SJSA1 (cell line): ENCODE measurements around the gene TPD52L1. TPM values are rescaled to one million over a fixed set of nuclear protein-coding genes. Genes with fewer than 3 reads are reported as not detected.

Experiments used
- DNase-seq, 2 experiments: peaks; one replicate each; pipeline ENCODE4 v3.0.0-alpha.2; 2015 to 2020; ENCODE audit warnings: low spot score in 2 of 2, low read depth in 1 of 2
- H3K27ac ChIP-seq: fragments of 250-450 bp; sonication (Bioruptor Pico); 2 replicates; pipeline ENCODE4 v1.5.1; 2020; ENCODE audit warnings: mild to moderate bottlenecking, moderate library complexity
- H3K27me3 ChIP-seq: fragments of 250-450 bp; sonication (Bioruptor Pico); replicated peaks from 2 replicates; pipeline ENCODE4 v1.5.1; 2020; ENCODE audit warnings: mild to moderate bottlenecking, moderate library complexity
- H3K36me3 ChIP-seq: fragments of 250-450 bp; sonication (Bioruptor Pico); 2 replicates; pipeline ENCODE4 v1.5.1; 2020; ENCODE audit warnings: mild to moderate bottlenecking
- H3K4me1 ChIP-seq: fragments of 250-450 bp; sonication (Bioruptor Pico); replicated peaks from 2 replicates; pipeline ENCODE4 v1.6.1; 2021; ENCODE audit warnings: mild to moderate bottlenecking
- H3K4me3 ChIP-seq: fragments of 250-450 bp; sonication (Bioruptor Pico); 2 replicates; pipeline ENCODE4 v1.5.1; 2020; ENCODE audit warnings: mild to moderate bottlenecking
- H3K9me3 ChIP-seq: fragments of 250-450 bp; sonication (Bioruptor Pico); replicated peaks from 2 replicates; pipeline ENCODE4 v1.5.1; 2020; ENCODE audit warnings: mild to moderate bottlenecking
- total RNA-seq: library from RNA; depleted of rRNA; stranded (reverse); fragments of >200 nt; shearing (Covaris generic); gene quantifications from 2 replicates; pipeline ENCODE4 v1.2.3, GENCODE V29; 2014

TPD52L1 gene
- total RNA-seq, 1 experiment from 2014 or later: 47.9 TPM

DNA sequence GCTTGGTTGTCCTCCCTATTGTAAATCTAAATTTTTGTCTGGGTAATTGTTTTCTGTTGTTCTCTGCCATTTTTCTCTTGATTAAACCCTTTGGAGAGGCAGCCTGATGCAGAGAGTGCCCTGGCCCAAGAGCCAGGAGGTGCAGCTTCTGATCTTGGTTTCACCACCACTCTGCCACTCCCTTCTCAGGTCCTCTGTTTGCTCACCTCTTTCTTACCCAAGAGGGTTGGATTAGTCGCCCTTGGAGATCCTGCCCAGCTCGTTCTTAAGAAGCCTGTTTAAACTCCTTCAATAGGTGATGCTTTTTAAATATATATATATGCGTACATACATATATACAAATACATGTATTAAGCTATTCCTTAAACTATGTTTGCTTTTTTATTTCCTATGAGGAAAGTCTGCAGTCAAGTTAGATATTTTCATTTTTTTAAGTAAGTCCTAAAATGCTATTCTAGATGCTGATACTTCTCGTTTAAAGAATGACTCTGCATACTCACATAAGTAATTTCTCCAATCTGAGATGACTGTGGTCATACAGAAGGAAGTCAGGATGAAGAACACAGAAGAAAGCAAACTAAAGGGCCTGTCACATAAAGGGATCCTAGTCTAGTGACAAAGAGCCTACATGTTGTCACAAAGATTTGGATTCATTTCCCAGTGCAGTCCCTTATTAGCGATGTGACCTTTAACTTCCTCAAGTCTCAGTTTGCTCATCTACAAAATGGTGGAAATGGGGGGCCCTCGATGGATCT lies 19.9 kb downstream of the TPD52L1 start:
- no peak overlapping the region for H3K27ac ChIP-seq
- H3K27me3 ChIP-seq: no peaks in the 10 kb centered on the region
- H3K4me3 ChIP-seq: no peak overlapping the region
- H3K4me1 ChIP-seq: no peaks in the 10 kb centered on the region; the same call in 1 of the 2 replicates
- no peak for DNase-seq
- H3K36me3 ChIP-seq: no peaks in the 10 kb centered on the region
- no peaks in the 10 kb centered on the region for H3K9me3 ChIP-seq

DNA sequence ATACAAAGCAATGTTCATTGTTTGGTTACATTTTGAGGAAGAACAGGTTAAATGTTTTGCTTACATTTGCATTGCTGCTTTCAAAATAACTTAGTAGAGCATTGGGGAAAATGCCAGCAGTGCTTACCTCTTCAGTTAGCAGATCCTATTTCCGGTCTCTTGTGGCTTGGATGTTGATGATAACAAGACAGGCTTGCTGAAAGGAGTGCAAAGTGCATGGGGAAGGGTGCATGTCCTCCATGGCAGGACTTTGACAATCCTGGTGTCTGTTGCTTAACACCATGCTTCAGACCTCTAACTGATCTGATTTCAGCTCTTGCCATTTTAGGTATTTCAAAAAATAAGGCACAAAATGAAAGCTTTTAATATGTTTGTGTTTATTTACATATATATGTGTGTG lies 21.1 kb downstream of the TPD52L1 start:
- no peaks in the 10 kb centered on the region for H3K9me3 ChIP-seq
- H3K27ac ChIP-seq: no peak overlapping the region
- DNase-seq: no peak
- H3K4me3 ChIP-seq: no peak overlapping the region
- H3K36me3 ChIP-seq: no peaks in the 10 kb centered on the region
- H3K27me3 ChIP-seq: no peaks in the 10 kb centered on the region
- peaks cover 5% of the 10 kb centered on the region; the same call in 1 of the 2 replicates for H3K4me1 ChIP-seq

GRCh38 chr6:125175466-125176048 lies 22.0 kb downstream of the TPD52L1 start:
- Histone ChIP-seq H3K9me3 (no peaks in the 10 kb centered on the region), H3K4me1 (peaks cover 5% of the 10 kb centered on the region; the same call in 1 of the 2 replicates), H3K27me3 (no peaks in the 10 kb centered on the region), H3K36me3 (no peaks in the 10 kb centered on the region), H3K27ac (no peak overlapping the region), H3K4me3 (no peak overlapping the region)
- no peak for DNase-seq

GRCh38 chr6:125182237-125183008 lies 28.9 kb downstream of the TPD52L1 start:
- peaks cover 17% of the 10 kb centered on the region for H3K4me1 ChIP-seq
- H3K27ac ChIP-seq: no peak overlapping the region
- H3K9me3 ChIP-seq: no peaks in the 10 kb centered on the region
- no peaks in the 10 kb centered on the region for H3K36me3 ChIP-seq
- peak in 1 of 2 experiments; percentile 20 for DNase-seq
- H3K27me3 ChIP-seq: no peaks in the 10 kb centered on the region
- H3K4me3 ChIP-seq: no peak overlapping the region

- peak in 1 of 2 experiments; percentile 33 for DNase-seq
- H3K27ac ChIP-seq: peak overlapping the region; percentile 16; the same call in 1 of the 2 replicates
- H3K9me3 ChIP-seq: no peaks in the 10 kb centered on the region
Measured at GRCh38 chr6:125183391-125183790, 29.8 kb downstream of the TPD52L1 start.

GRCh38 chr6:125188037-125188436 lies 34.5 kb downstream of the TPD52L1 start:
- H3K27ac ChIP-seq: peak overlapping the region; percentile 4; the same call in 1 of the 2 replicates
- DNase-seq: peak in 1 of 2 experiments; percentile 19

More at GRCh38 chr6:125183391-125183790, 29.8 kb downstream of the TPD52L1 start:
- no peak overlapping the region for H3K4me3 ChIP-seq
- no peaks in the 10 kb centered on the region for H3K36me3 ChIP-seq
- H3K27me3 ChIP-seq: no peaks in the 10 kb centered on the region
- H3K4me1 ChIP-seq: peaks cover 24% of the 10 kb centered on the region

DNA sequence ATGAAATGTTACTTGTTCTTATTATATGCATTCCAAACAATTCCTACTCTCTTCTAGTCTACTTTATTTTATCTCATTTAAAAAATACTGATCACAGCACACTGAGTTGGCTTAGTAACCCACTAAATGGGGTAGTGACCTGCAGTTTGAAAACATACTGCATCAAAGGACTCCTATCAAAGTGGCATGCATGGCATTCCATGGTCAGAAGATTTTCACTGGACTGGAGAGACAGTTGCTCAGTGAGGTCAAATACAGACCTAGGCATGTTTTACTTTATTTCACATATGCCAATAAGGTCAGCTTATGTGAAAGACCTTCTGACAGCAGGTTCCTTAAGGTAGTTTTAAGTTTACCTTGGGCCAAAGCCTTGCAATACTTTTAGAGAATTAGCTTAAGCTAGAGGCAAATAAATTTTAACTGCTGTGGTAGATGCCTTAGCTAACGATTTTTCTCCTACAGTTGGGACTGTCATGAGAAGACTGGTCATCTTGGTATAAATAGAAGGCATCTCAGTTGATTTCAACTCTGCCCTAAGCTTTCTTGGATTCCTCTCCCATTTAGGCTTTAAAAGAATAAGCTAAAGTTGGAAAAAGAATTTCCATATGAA lies 35.1 kb downstream of the TPD52L1 start:
- H3K4me3 ChIP-seq: no peak overlapping the region
- H3K36me3 ChIP-seq: no peaks in the 10 kb centered on the region
- no peaks in the 10 kb centered on the region for H3K9me3 ChIP-seq
- no peak overlapping the region for H3K27ac ChIP-seq
- DNase-seq: no peak
- no peaks in the 10 kb centered on the region for H3K27me3 ChIP-seq
- peaks cover 19% of the 10 kb centered on the region for H3K4me1 ChIP-seq

More at GRCh38 chr6:125188037-125188436, 34.5 kb downstream of the TPD52L1 start:
- H3K9me3 ChIP-seq: no peaks in the 10 kb centered on the region
- H3K27me3 ChIP-seq: no peaks in the 10 kb centered on the region
- H3K36me3 ChIP-seq: no peaks in the 10 kb centered on the region
- H3K4me1 ChIP-seq: peaks cover 23% of the 10 kb centered on the region
- no peak overlapping the region for H3K4me3 ChIP-seq

DNA sequence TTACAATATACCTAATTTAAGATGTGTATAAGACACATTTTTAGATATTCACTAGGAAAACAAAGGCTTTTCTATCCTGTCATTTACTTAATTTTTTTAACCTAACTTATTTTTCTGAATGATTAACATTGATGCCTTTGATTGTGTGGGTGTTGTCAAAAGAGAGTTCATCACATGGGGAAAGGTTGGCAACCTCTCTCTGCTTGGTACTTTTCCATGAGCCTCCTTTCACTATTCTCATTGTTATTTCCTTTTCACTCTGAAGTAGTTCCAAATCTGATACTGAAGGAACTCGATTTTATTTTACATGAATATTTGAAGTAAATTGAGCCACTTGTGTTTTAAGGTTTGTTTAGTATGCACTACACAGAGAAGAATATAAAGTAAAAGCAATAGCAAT lies 35.9 kb downstream of the TPD52L1 start:
- Histone ChIP-seq H3K27ac (no peak overlapping the region), H3K9me3 (no peaks in the 10 kb centered on the region), H3K27me3 (no peaks in the 10 kb centered on the region), H3K36me3 (no peaks in the 10 kb centered on the region), H3K4me1 (peaks cover 19% of the 10 kb centered on the region), H3K4me3 (no peak overlapping the region)
- DNase-seq: no peak

GRCh38 chr6:125190667-125191066 lies 37.1 kb downstream of the TPD52L1 start:
- Histone ChIP-seq H3K9me3 (no peaks in the 10 kb centered on the region), H3K27me3 (no peaks in the 10 kb centered on the region), H3K4me1 (peaks cover 19% of the 10 kb centered on the region), H3K36me3 (no peaks in the 10 kb centered on the region), H3K4me3 (no peak overlapping the region), H3K27ac (no peak overlapping the region)
- no peak for DNase-seq

GRCh38 chr6:125191916-125192609 lies 38.5 kb downstream of the TPD52L1 start:
- H3K4me1 ChIP-seq: peaks cover 19% of the 10 kb centered on the region
- H3K36me3 ChIP-seq: no peaks in the 10 kb centered on the region
- H3K27me3 ChIP-seq: no peaks in the 10 kb centered on the region
- H3K9me3 ChIP-seq: no peaks in the 10 kb centered on the region
- peak; percentile 63 to 74 for DNase-seq
- no peak overlapping the region for H3K4me3 ChIP-seq
- H3K27ac ChIP-seq: no peak overlapping the region

- Histone ChIP-seq H3K27me3 (no peaks in the 10 kb centered on the region), H3K4me1 (peaks cover 19% of the 10 kb centered on the region), H3K9me3 (no peaks in the 10 kb centered on the region), H3K4me3 (no peak overlapping the region), H3K27ac (no peak overlapping the region), H3K36me3 (no peaks in the 10 kb centered on the region)
- DNase-seq: no peak
Measured at GRCh38 chr6:125192610-125192930, 39.0 kb downstream of the TPD52L1 start.

DNA sequence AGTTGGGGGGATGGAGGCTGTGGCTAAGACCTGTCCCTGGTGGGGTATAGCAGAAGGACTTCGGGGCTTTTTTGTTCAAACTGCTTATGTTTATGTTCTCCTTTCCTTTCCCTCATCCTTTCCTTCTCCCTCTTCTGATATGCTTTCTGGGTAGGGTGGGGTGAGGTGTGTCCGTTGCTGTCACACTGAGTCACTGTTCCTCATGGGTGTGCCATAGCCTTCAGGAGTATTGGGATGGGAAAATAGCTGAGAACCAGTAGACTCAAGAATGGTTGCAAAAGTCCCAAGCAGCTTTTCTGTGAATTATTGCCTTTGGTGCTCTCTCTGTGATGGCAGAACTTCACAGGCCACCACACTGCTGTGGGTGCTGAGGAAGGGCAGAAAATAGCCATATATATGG lies 39.6 kb downstream of the TPD52L1 start:
- no peaks in the 10 kb centered on the region for H3K9me3 ChIP-seq
- no peaks in the 10 kb centered on the region for H3K27me3 ChIP-seq
- DNase-seq: no peak
- no peaks in the 10 kb centered on the region for H3K36me3 ChIP-seq
- no peak overlapping the region for H3K4me3 ChIP-seq
- peaks cover 13% of the 10 kb centered on the region for H3K4me1 ChIP-seq
- H3K27ac ChIP-seq: no peak overlapping the region

DNA sequence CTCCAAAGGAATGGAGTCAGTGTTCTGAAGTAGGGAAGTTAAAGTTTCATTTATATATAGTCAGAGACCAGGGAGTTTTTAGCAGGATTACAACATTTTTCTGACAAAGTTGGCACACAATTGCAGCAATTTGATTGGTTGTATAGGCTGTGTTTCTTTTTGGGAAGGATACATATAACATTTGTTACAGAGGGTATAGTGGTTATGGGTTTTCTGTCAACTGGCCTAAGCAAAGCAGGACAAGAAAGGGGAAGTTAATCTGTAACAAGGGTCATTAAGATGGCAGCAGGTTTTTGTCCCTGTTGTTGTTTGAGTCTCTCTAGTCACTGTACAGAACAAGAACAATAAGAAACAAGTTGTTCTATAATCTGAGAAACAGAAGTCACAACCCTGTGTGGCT lies 41.4 kb downstream of the TPD52L1 start:
- Histone ChIP-seq H3K27ac (no peak overlapping the region), H3K9me3 (no peaks in the 10 kb centered on the region), H3K27me3 (no peaks in the 10 kb centered on the region), H3K4me3 (no peak overlapping the region), H3K4me1 (peaks cover 6% of the 10 kb centered on the region), H3K36me3 (no peaks in the 10 kb centered on the region)
- no peak for DNase-seq
